Activated CD8-positive, alpha-beta memory T cell treated with anti-CD3 and anti-CD28 coated beads for 1 hour (primary cell): Measurements from ENCODE around the gene CEP112.

Experiments used
- DNase-seq, 2 donors: peaks; one replicate each; pipeline ENCODE4 v3.0.0-alpha.2; 2020; ENCODE audit warnings: low read depth in 1 of 2; ENCODE audit errors: extremely low read depth in 1 of 2

Gene CEP112

DNA sequence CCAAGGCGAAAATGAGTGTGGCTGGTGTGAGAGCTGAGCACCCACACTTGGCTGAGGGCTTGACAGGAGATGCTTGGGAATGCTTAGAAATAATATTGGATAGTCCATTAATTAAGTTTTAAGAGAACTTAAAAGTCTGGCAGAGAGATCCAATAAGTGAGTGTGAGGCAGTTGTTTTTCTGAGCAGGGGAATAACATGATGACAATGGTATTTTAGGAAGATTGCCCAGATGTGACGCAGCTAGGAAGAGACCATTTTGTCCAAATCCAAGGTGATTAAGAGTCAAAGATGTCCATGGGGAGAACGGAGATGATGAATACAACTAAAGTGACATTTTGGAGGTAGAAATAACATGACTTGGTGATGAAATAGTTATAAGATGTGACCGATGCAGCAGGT lies 527.7 kb downstream of the CEP112 start:
- no peak for DNase-seq

DNA sequence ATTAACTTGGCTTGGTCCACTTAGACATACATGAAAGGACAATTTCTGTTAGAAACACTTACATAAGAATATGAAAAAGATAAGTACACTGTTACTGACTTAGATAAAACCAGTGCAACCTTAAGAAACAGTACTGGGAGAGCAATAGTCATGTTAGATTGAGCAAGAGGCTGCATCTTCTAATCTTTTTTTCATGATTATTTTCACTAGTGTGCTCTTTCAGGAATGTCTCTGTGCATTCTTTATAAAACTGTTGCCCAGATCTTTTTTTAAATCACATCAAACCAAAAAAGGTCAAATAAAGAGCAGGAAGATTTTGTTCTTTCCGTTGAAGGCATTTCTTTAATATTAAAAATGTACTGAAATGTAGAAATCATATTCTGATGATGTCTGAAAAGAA lies 529.7 kb downstream of the CEP112 start:
- no peak for DNase-seq

DNA sequence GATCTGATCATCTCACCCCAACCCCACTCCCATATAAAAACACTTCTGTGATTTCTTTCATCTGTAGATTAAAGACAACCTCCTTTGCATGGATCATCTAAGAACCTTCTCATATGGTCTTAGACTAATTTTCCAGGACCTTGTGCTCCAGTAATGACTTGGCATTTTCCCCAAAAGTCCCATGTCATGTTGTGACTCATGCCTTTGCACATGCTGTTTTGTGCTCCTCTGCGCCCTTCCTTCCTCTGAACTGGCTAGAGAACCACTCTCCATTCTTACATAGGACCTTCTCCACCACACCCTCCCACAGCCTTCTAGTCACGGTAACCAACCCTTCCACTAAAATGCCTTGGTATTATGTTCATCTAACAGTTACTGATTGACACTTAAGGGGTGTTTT lies 531.0 kb downstream of the CEP112 start:
- no peak for DNase-seq

DNA sequence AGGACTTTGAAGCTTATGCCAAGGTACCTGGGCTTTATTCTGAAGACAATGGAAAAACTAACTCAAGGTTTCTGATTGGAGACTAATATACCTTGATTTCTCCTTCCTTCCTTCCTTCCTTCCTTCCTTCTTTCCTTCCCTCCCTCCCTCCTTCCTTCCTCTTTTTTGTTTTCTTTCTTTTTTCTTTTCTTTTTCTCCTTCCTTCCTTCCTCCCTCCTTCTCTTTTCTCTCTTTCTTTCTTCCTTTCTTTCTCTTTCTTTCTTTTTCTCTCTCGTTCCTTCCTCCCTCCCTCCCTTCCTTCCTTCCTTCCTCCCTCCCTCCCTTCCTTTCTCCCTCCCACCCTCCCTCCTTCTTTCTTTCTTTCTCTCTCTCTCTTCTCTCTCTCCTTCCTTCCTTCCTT lies 531.9 kb downstream of the CEP112 start:
- DNase-seq = no peak

DNA sequence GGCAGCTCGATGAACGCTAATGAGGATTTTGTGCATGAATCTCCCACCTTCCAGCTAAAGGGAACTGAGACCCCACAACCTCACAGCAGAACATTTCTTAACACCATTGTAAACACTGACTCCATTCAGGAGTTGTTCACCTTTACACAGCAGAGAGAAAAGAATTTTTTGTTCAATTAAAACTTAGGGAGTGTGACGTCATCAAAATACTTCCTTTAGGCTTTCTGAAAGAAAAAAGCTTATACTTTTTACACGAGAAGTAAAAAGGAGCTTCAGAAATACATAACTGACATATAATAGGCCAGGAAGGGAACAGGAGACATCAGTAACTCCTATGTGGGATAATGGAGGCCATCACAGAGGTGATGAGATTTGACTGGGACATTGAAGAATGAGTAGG lies 532.4 kb downstream of the CEP112 start:
- DNase-seq = no peak

DNA sequence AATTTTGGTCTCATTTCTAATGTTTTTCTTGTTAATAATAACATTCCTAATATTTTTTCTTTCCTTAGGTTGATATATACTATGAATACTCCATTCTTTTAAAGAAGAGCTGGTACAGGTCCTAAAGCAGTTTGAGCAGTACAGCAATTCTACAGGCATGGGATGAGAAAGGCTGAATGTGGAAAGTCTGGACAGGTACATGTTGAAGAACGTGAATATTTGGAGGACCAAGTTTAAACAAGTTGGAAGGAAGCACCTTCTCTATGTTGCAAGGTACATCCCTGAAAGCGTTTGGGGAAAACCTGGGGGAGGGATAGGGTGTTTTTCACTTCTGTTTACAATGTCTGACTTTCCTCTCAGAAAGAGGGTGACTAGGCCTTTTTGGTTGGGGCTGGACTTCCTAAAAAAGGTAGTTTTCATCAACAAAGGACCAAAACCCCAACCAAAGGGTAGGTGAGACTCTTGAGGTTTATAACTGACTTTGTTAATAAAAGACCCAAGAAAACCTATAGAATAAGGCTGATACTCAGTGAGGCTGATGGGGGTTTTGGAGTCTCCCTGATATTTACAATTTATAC lies 534.6 kb downstream of the CEP112 start:
- no peak for DNase-seq

DNA sequence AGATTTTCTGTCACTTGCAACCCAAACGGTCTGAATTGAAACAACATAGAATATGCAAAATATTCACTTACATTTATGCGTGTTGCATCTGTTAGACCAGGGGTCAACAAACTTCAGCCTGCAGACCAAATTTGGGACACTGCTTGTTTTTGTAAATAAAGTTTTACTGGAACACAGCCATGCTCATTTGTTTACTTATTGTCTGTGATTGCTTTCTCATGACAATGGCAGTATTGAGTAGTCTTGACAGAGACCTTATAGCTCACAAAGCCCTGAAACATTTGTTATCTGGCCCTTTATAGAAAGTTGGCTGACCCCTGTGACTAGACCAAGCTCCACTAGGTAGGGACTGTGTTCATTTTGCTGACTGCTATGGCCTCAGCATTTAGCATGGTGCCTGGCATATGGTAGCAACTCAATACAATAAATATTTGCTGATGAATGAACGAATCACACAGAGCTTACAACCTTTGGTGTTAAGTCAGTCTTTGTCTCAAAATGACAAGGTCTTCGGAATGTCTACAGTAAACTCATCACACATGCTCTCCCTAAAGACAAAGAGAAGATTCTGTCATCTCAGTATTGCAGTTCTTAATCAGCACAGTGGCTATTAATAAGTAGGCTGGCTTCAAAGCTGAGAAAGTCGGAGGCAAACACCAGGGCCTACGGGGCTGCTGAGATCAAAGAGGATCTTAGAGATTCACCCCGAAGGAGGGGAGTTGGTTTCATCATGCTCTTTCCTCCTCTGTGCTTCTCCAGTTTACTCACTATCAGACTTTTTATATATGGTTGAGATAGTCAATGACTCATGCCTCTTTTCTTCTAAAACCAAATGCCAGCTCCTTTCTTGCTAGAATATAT lies 535.3 kb downstream of the CEP112 start:
- DNase-seq = no peak

DNA sequence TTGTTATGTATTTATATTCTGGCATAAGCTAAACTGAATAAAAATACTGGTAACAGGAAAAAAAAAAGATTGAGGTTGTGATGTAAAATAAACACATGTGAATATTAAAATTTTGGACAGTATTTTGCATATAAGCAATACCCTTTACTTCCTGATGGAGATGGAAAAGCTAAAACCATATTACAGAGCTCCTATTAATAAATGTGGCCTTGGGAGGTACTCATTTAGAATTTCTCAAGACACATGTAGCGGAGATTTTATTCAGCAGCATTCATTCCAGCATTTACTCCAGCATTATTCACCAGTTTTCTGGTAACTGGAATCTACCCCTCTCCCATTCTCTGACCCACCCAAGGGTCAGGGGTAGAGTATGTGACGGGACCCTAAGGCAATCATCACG lies 536.2 kb downstream of the CEP112 start:
- DNase-seq = no peak

DNA sequence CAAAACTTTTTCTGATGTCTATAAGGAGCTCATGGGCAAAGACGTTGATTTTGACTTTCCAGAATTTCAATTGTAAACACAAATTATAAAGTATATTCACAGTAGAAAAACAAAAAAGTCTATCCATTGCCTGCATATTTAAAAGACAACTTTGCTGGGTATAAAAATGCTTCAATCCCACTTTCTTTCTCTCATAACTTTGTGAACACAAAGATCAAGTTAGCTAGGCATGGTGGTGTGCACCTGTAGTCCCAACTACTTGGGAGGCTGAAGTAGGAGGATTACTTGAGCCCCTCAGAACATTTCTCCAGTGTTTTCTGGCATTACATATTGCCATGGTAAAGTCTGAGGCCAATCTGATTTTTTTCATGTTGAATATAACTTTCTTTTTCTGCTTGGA lies 547.4 kb downstream of the CEP112 start:
- no peak for DNase-seq

DNA sequence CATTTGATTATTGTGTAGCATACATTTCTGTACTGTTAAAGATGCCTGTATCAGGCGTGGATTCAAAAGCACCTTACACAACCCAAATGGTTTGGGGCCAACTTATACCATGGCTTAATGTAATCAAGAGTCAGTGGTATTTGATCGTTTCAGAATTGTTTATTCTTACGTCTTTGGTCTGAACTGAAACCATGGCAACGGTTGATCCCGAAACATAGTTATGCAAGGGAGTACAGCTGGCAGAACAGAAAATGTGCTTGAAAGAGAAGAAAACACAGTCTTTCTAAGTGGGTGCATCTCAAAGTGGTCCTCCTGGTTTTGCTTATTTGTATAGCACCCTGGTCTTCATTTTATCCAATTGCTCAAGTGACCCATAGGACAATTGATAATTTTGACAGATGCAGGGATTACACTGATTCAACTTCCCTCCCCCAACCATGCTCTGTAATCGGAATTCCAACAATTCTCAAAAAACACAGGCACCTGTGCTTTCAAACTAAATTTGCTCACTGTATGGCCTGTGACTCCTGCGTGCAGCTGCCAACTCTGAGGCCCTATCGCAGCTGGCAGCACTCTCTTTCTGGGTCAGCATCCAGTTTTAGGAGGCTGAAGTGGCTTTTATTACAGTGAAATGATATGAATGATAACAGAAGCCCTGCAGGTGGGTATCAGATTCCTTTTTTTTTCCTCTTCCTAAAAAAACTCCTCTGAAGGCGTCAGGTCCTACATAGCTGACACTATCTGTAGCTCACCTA lies 553.5 kb downstream of the CEP112 start:
- no peak for DNase-seq

DNA sequence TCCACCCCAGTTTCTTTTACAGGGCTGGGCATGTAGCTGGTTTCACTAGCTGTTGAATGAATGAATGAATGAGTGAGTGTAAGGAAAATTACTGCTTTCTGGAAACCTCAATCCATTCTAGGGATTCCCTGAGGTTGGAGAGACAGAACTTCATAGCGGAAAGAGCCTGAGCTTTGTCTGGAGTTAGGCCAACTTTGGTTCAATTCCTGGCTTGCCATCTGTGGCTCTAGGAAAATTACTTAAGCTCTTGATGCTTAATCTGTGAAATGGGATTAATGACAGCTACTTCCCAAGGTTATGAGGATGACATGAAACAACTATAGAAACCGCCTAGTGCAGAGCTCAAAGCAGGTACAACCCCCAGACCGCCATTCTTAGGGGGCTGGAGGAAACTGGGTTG lies 554.1 kb downstream of the CEP112 start:
- DNase-seq = no peak

DNA sequence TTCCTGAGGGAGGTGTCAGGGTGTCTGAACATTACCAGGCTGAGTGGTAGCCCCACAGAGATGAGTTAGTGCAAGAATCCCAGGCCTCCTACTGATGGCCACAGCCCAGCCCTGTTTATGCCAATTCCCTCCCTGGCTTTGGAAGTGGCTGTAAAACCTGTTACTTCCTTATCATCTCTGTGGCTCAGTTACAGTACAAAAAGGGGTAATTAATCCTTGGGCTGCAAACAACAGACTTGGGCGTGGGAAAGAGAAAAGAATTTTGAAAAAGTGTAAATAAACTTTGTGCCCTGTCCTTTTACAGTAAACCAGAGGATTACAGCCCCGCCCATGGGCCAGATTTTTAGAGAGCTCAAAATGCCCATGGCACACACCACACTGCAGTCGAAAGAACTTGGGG lies 557.4 kb downstream of the CEP112 start:
- no peak for DNase-seq

DNA sequence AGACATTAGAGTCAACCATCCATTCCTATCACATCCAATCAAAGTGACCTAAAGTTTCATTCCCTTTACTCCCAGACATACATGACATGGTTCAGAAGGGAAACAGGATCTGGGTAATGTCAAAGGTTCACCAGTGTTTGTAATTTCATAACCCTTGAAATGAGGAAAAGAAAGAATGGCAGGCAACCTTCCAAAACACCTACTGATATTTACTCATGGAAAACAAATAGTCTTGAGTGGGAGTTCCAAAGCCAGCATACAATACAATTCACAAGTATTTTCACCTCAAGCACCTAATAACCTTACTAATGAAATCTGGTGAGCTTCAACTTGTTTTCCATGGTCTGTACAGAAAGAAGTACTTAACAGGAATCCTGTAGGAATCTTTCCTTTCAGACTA lies 557.9 kb downstream of the CEP112 start:
- DNase-seq = no peak

DNA sequence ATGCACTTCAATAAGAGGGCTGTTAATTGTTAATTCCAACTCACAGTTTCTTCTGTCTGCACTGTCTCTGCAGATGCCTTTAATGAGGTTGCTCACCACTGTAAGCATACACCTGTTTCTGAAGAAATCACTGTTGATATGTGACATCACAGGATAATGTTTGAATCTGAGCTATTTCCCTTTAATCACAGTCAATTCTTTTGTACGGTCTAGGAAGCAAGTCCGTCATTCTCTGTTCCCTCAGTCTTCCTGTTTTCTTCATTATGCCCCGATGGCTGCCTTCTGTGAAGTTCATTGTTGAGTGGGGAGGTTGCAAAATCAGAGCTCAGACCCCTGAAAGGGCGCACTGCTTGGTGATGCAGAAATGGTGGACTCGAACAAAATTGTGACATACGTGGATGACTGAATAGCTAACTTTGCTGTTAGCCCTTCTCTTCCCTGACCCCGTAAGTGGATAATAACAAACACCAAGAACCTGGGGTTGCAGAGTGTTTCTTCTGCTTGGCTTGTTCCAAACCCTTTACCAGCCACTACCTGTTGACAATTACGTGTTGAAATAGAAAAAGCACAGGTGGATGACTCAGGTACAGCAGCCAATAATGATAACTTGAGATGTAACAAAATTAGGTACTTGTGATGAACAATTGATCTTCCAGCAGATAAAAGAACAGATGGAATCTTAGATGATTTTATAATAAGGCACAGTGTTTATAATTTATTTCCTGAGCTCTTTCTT lies 558.6 kb downstream of the CEP112 start:
- no peak for DNase-seq

DNA sequence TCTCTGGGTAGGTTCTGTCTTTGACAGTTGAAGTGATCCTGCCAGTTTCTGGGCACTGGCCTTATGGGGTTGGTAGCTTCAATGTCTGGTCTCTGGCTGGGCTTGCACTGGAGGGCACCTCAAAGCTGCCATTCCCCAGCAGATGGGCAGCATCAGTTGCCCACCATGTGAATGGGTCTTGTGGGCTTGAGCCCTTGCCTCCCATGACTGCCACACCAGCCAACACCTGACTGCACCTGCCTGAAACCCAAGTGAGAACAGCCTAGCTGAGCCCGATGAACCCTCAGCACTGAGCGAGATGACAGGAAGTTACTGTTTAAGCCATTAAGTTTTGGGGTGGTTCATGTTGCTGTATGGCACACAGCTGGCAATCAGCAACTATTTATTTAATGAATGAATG lies 561.4 kb downstream of the CEP112 start:
- no peak for DNase-seq

DNA sequence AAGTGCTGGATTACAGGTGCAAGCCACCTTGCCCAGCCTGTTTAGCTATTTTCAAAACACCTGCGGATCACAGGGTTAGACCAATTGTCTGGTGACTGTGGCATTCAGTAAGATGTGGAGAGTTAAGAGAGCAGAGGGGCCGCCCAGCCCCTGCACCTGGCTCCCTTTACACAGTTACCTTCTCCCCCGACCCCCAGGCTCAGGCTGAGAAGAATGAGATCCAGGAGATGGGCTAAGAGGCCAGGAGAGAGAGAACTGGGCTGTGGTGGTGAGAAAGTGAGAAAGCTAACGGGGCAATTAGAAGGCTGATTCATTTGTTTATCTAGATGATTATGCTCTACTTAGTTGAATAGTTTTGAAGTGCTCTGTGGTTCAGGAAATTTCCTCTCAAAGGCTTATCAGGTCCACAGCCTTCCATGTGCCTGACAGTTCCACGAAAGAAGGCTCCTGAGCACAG lies 562.7 kb downstream of the CEP112 start:
- no peak for DNase-seq

DNA sequence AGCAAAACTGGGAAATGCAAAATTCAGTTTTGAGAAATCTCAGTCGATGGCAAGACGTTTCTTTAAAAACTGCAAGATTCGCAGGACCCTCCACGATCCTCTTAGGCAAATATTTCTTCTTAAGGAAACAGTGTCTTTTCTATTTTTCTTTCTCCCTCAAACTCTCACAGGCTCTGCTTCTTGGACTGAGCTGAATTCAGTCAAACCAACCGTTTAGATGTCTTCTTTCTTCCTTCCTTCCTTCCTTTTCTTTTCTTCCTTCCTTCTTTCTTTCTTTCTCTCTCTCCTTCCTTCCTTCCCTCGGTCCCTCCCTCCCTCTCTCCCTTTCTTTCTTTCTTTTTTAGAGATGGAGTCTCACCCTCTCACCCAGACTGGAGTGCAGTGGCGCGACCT lies 563.3 kb downstream of the CEP112 start:
- DNase-seq = no peak

DNA sequence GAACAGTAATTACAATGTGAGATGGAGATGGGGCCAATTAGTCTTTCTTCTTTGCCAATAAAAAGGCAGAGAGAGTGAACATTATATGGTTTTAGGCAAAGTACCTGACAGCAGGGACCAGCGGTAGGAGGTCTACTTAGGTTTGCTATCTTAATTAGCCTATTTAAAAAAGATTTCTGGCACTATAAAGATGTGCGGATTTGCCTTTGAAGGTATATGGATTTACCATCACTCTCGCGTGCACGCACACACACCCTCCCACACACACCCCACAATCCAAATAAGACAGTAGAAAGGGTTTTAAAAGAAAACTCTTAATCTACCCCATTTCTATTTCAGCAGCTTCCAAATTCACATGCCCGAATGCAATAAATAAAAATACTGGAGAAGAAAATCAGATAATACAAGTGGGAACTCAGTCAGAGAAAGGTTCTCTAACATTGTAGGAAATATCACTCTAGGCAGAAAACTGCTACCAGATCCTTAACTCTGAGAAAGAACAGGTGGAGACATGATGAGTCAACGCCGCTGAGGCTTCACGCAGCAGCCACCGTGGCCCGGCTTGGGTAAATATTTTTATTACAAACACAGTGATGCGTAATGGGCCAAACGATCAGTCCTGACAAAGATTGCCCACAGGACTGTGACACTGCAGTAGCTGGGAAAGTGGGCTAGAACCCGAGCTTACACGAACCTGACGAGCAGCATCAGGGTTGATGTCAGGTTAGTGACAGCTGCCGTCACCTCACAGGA lies 563.9 kb downstream of the CEP112 start:
- no peak for DNase-seq

DNA sequence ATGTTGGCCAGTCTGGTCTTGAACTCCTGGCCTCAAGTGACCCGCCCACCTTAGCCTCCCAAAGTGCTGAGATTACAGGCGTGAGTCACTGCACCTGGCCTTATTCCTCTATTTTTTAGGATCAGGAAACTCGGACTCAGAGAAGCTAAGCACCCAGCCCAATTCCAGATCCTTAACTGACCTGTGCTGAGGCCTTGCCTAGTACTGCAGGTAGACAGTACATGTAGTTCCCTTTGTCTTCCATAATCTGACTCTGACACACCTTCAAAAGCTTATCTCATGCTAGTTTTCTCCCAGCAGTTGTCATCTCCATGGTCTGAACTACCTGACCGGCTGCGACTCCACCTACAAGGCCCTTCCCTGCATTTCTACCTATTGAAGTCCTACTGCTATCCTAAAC lies 564.8 kb downstream of the CEP112 start:
- no peak for DNase-seq

DNA sequence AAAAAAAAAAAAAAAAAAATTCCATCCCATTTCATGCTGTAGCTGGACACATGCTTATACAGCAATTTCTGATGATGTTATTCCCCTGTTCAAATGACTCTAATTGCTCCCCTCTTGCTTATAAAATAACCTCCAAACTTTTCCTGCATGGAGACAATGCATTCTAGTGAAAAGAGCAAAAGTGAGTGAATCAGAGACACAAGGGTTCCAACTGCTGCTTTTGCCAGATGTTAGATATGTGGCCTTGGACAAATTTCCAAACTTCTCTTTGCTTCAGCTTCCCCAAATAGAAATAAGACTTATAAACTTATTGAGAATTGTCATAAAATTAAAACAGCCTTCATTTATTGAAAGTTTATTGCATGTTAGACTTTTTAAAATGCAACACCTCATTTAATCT lies 565.5 kb downstream of the CEP112 start:
- no peak for DNase-seq

DNA sequence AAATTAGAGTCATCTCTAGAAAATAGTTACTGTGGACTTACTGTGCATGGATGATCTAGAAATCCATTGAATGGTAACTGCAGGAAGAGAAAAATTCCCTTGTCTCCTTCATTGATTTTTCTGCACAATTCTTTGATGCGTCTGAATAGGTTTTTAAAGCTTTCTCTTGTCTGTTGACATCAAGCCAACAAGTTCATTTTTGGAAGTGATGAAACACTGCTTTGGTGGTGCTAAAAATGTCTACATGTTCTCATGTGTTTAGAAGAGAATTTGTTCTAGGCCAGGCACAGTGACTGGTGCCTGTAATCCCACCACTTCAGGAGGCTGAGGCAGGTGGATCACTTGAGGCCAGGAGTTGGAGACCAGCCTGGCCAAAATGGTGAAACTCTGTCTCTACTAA lies 573.4 kb downstream of the CEP112 start:
- no peak for DNase-seq
